HepG2 (cell line): ENCODE measurements around the gene B4GALT3. TPM values are rescaled to one million over a fixed set of nuclear protein-coding genes. Genes with fewer than 3 reads are reported as not detected.

Experiments used
- BORCS8-MEF2B ChIP-seq: sonication (generic); formaldehyde crosslinking; IDR thresholded peaks from 2 replicates; pipeline ENCODE4 v1.8.0; 2022; ENCODE audit warnings: mild to moderate bottlenecking, missing genetic modification reagents
- PHF21A ChIP-seq: sonication (generic); formaldehyde crosslinking; IDR thresholded peaks from 2 replicates; pipeline ENCODE4 v1.5.0; 2020; ENCODE audit warnings: mild to moderate bottlenecking, missing genetic modification reagents
- REXO4 ChIP-seq: sonication (generic); formaldehyde crosslinking; IDR thresholded peaks from 2 replicates; pipeline ENCODE4 v1.8.0; 2022; ENCODE audit warnings: missing genetic modification reagents, mild to moderate bottlenecking, borderline replicate concordance
- SOX5 ChIP-seq: IDR thresholded peaks from 2 replicates; pipeline ENCODE4 v1.6.1; 2016; ENCODE audit warnings: borderline replicate concordance
- ZFP36 ChIP-seq: fragments of 150-350 bp; IDR thresholded peaks from 2 replicates; pipeline ENCODE4 v1.6.1; 2018; ENCODE audit warnings: borderline replicate concordance, low read length, low read depth; ENCODE audit not compliant: partially characterized antibody
- ZMYM3 ChIP-seq: sonication (generic); formaldehyde crosslinking; IDR thresholded peaks from 2 replicates; pipeline ENCODE4 v1.5.1; 2020; ENCODE audit warnings: mild to moderate bottlenecking, missing genetic modification reagents
- ZNF660 ChIP-seq: sonication (generic); formaldehyde crosslinking; IDR thresholded peaks from 2 replicates; pipeline ENCODE4 v1.5.1; 2020; ENCODE audit warnings: mild to moderate bottlenecking, low read depth, missing genetic modification reagents, borderline replicate concordance
- polyA plus RNA-seq, 8 experiments: library from polyadenylated mRNA; depleted of rRNA in 3 of 8; stranded (reverse) in 7 of 8; unstranded in 1 of 8; fragments of >200 nt; fragmentation: Illumina TruSeq in 4 of 8; extraction: Trizol in 4 of 8; gene quantifications; 2 replicates each; pipeline versions ENCODE4 v1.2.1 to v1.2.3, GENCODE V29; 2011 to 2016; ENCODE audit warnings: low read depth in 4 of 8, missing spikeins in 1 of 8, mixed read lengths in 1 of 8; ENCODE audit not compliant: insufficient read depth in 1 of 8
- total RNA-seq, 5 experiments: library from RNA; depleted of rRNA; stranded (reverse); fragments of >200 nt; fragmentation: Illumina TruSeq; extraction: Trizol; gene quantifications; 2 replicates each; pipeline ENCODE4 v1.2.3, GENCODE V29; 2016; ENCODE audit warnings: low read depth in 1 of 5
- TF ChIP-seq, protein P1 (sequence below): sonication (generic); formaldehyde crosslinking; IDR thresholded peaks from 2 replicates; pipeline ENCODE4 v1.5.0; 2020; ENCODE audit warnings: mild to moderate bottlenecking, low read depth, missing genetic modification reagents, borderline replicate concordance
- TF ChIP-seq, protein P2 (sequence below): conservative IDR thresholded peaks from 2 replicates; pipeline ENCODE4 v1.6.1; 2018; ENCODE audit warnings: missing genetic modification reagents
- TF ChIP-seq, protein P3 (sequence below): sonication (generic); formaldehyde crosslinking; IDR thresholded peaks from 2 replicates; pipeline ENCODE4 v1.5.0; 2020; ENCODE audit warnings: missing genetic modification reagents, mild to moderate bottlenecking, borderline replicate concordance
- TF ChIP-seq, protein P4 (sequence below): sonication (generic); formaldehyde crosslinking; IDR thresholded peaks from 2 replicates; pipeline ENCODE4 v1.8.1; 2023; ENCODE audit warnings: mild to moderate bottlenecking, moderate library complexity, missing genetic modification reagents
- TF ChIP-seq, protein P5 (sequence below): sonication (generic); formaldehyde crosslinking; IDR thresholded peaks from 2 replicates; pipeline ENCODE4 v1.4.0; 2020; ENCODE audit warnings: mild to moderate bottlenecking, missing genetic modification reagents

The B4GALT3 gene
- total and polyA plus RNA-seq, 2 of the 13 experiments (the other 11 are each of a cell fraction or from before 2014, with no cell fraction given) = 35.6 to 40.4 TPM

DNA sequence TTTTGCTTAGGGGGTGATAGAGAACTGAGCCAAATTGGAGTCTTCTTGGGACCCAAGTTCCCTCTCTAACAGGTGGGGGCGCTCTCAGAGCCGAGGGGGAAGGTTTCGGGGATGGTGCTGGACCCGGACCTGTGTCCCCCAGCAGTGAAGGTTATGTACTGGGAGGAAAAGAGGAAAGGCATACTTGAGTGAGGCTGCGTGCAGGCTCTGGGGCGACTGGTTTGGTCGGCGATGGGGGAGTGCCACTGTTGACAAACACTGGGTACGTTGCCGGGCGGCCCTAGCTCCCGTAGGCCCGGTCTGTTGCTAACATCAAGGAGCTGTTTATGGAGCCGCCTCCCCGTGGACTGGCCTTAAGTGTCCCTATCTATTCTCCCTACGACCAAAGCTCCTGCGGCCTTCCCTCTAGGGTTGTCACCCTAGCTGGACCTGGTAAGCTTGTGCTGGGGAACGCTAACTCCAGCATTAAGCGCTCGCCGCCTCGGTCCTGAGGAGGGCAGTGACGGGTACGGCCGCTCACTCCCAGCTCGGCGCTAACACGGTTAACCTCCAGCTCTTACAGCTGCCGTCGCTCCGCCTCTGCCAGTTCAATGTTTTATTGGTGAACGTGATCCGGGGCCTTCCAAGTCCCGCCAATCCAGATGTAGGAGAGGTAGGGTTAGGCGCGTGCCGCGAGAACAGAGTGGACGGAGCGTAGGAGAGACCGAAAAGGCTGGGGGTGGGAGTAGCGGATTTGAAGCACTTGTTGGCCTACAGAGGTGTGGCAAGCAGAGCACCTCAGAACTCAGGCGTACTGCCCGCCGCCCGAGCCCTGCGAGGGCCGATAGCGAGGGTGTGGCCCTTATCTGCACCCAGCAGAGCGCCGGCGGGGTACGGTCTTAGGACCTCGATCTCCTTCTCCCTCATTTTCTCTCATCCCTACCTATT, 11.3 kb downstream of the B4GALT3 start, which contains the start of gene PPOX (continued):
- no peak for TF ChIP-seq ZNF660 (CRISPR knock-in tag)
- peak; percentile 70; the same call in 1 of the 2 replicates for TF ChIP-seq BORCS8-MEF2B
- TF ChIP-seq REXO4 = no peak
- TF ChIP-seq, protein P1, sequence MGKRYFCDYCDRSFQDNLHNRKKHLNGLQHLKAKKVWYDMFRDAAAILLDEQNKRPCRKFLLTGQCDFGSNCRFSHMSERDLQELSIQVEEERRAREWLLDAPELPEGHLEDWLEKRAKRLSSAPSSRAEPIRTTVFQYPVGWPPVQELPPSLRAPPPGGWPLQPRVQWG (CRISPR knock-in tag) = no peak
- no peak for TF ChIP-seq ZMYM3
- no peak for TF ChIP-seq ZFP36
- TF ChIP-seq PHF21A (CRISPR knock-in tag) = peak; percentile 85
- TF ChIP-seq, protein P2, sequence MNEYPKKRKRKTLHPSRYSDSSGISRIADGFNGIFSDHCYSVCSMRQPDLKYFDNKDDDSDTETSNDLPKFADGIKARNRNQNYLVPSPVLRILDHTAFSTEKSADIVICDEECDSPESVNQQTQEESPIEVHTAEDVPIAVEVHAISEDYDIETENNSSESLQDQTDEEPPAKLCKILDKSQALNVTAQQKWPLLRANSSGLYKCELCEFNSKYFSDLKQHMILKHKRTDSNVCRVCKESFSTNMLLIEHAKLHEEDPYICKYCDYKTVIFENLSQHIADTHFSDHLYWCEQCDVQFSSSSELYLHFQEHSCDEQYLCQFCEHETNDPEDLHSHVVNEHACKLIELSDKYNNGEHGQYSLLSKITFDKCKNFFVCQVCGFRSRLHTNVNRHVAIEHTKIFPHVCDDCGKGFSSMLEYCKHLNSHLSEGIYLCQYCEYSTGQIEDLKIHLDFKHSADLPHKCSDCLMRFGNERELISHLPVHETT (CRISPR knock-in tag) = no peak
- TF ChIP-seq, protein P3, sequence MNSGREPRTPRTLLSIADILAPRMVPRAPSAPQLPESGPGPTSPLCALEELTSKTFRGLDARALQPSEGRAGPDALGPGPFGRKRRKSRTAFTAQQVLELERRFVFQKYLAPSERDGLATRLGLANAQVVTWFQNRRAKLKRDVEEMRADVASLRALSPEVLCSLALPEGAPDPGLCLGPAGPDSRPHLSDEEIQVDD (CRISPR knock-in tag) = 0 out of 2 replicates have a peak, but pooled peaks have one; percentile 22
- TF ChIP-seq, protein P4, sequence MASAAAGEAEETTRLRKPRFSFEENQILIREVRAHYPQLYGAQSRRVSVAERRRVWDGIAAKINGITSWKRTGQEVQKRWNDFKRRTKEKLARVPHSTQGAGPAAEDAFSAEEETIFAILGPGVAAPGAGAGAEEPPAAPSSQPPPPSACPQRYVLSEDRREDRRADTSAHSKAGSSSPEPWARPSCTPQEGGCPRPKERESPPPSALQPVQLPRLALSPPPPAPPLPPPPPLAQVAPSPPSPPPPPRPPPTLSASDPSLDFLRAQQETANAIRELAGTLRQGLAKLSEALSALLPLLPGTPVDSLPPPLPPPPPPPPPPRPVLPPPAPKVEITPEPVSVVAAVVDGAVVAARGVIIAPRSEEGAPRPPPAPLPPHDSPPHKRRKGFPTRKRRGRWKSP (CRISPR knock-in tag) = peak; percentile 90
- no peak; the same call in 1 of the 2 replicates for TF ChIP-seq SOX5 (CRISPR knock-in tag)
- TF ChIP-seq, protein P5, sequence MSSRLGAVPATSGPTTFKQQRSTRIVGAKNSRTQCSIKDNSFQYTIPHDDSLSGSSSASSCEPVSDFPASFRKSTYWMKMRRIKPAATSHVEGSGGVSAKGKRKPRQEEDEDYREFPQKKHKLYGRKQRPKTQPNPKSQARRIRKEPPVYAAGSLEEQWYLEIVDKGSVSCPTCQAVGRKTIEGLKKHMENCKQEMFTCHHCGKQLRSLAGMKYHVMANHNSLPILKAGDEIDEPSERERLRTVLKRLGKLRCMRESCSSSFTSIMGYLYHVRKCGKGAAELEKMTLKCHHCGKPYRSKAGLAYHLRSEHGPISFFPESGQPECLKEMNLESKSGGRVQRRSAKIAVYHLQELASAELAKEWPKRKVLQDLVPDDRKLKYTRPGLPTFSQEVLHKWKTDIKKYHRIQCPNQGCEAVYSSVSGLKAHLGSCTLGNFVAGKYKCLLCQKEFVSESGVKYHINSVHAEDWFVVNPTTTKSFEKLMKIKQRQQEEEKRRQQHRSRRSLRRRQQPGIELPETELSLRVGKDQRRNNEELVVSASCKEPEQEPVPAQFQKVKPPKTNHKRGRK (CRISPR knock-in tag) = no peak
